ENCODE results near the gene GIGYF2. TPM values are rescaled to one million over a fixed set of nuclear protein-coding genes. Genes with fewer than 3 reads are reported as not detected.
"Not testable (repeated sequence)": the region's sequence is repeated elsewhere in the genome, so short reads cannot be mapped to it uniquely, and the experiment has no call there.

Gene GIGYF2
- total RNA-seq, 1 donor from 2014 or later = 59.2 TPM

GRCh38 chr2:232896720-232897597 is 199.8 kb downstream of the GIGYF2 start:
- ATAC-seq (no peak), DNase-seq (no peak)
- intact Hi-C loops (cut with micrococcal nuclease) = no loop called here

GRCh38 chr2:232897598-232898408 is 200.7 kb downstream of the GIGYF2 start:
- no peak for ATAC-seq
- DNase-seq = no peak
- intact Hi-C loops (cut with micrococcal nuclease) = no loop called here

GRCh38 chr2:232898592-232899543 is 201.7 kb downstream of the GIGYF2 start:
- intact Hi-C loops (cut with micrococcal nuclease) = no loop called here
- no peak for DNase-seq
- no peak for ATAC-seq

- no peak for ATAC-seq
- intact Hi-C loops (cut with micrococcal nuclease) = no loop called here
- DNase-seq = no peak
Observed at GRCh38 chr2:232900811-232901735, 203.9 kb downstream of the GIGYF2 start.

GRCh38 chr2:232901736-232902578 is 204.8 kb downstream of the GIGYF2 start:
- ATAC-seq (no peak), DNase-seq (no peak)
- intact Hi-C loops (cut with micrococcal nuclease) = no loop called here

- no peak for ATAC-seq
- no peak for DNase-seq
- intact Hi-C loops (cut with micrococcal nuclease) = no loop called here
Observed at GRCh38 chr2:232903989-232904388, 206.9 kb downstream of the GIGYF2 start.

GRCh38 chr2:232906867-232907717 is 210.0 kb downstream of the GIGYF2 start:
- intact Hi-C loops (cut with micrococcal nuclease); DNase-seq; ATAC-seq: not testable (repeated sequence)

GRCh38 chr2:232907718-232908085 is 210.6 kb downstream of the GIGYF2 start:
- DNase-seq; intact Hi-C loops (cut with micrococcal nuclease); ATAC-seq: not testable (repeated sequence)

GRCh38 chr2:232908695-232909094 is 211.6 kb downstream of the GIGYF2 start:
- no peak for ATAC-seq
- no peak for DNase-seq
- intact Hi-C loops (cut with micrococcal nuclease) = no loop called here

Other genes starting within 250 kb of the GIGYF2 start
- gene ALPI, start 241.2 kb upstream of the GIGYF2 start, total RNA-seq = not detected
- 0.37 TPM for gene ECEL1, start 209.5 kb upstream of the GIGYF2 start, total RNA-seq
- gene PRSS56, start 176.9 kb upstream of the GIGYF2 start, total RNA-seq = 0.15 TPM
- not detected for gene CHRND, start 171.2 kb upstream of the GIGYF2 start, total RNA-seq
- not detected for gene CHRNG, start 157.6 kb upstream of the GIGYF2 start, total RNA-seq
- gene TIGD1, start 146.8 kb upstream of the GIGYF2 start, total RNA-seq = 1.7 TPM
- 40.7 TPM for gene EIF4E2, start 146.6 kb upstream of the GIGYF2 start, total RNA-seq
- gene EFHD1, start 63.7 kb upstream of the GIGYF2 start, total RNA-seq = 21.7 TPM
- not detected for gene KCNJ13, start 79.2 kb downstream of the GIGYF2 start, total RNA-seq
- gene SNORC, start 172.9 kb downstream of the GIGYF2 start, total RNA-seq = 1.3 TPM